ENCODE results near the gene PLTP.

GRCh38 chr20:45896641-45897161 lies 15.3 kb downstream of the PLTP start:
- TF ChIP-seq EZH2 (IDR thresholded peaks at IDR 0.05; ENCODE audit: insufficient read depth, poor library complexity, severe bottlenecking) (no peak), EZH2phosphoT487 (IDR thresholded peaks at IDR 0.05; ENCODE audit: insufficient read depth, low read depth) (no peak)

Data from GM23248 (cell line).